NK-92 treated with Interleukin-12 subunit alpha and Interleukin-12 subunit beta, amount 100 ng/mL, for 24 hours (cell line): ENCODE data around the gene CGB2.
"Not testable (repeated sequence)": the region's sequence is repeated elsewhere in the genome, so short reads cannot be mapped to it uniquely, and the experiment has no call there.

Source experiments
- DNase-seq: peaks from one replicate; lab custom pipeline; 2025; lab: John Stamatoyannopoulos, UW

CGB2 gene

DNA sequence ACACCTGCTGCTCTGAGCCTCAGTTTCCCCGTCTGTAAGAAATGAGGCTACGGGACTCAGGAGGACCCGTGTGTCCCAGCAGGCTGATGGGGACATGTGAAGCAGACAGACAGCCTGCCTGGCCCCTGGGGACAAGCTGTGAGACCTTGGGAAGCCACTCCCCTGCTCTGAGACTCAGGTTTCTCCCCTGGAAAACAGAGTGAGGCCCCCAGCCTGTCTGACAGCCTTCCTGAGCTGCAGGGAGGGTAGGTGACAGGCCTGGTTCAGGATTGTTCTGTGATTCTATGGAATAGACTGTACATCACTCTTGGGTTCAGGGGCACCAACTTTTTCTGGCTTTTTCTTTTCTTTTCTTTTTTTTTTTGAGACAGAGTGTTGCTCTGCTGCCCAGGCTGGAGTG lies 35.9 kb downstream of the CGB2 start:
- no peak for DNase-seq

DNA sequence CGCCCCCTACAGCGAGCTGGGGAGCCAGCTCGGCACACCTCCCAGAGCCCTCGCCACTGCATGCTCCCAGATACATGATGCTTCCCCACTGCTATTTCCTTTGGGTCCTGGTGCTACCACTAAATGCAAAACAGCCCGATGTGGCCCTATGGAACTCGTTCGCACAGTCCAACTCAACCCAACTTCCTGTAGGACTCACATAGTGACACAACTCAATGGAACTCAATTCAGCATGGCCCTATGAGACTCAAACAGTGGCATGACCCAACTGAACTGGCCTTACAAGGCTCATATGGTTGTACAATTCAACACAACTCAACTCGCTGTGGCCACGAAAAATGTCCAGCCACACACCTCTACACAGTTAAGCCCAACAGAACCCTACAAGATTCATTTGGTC lies 37.3 kb downstream of the CGB2 start:
- no peak for DNase-seq

DNA sequence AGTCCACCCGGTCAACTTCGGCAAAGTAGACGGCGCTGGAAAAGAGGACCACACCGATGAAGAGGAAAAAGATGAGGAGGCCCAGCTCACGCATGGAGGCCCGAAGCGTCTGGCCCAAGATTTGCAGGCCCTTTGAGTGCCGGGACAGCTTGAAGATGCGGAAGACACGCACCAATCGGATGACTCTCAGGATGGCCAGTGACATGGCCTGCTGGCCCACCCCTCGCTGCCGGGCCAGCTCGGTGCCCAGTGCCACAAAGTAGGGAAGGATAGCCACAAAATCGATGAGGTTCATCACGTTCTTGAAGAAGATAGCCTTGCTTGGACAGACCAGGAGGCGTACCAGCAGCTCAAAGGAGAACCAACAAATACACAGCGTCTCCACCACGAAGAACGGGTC lies 38.7 kb downstream of the CGB2 start:
- DNase-seq, result no peak

DNA sequence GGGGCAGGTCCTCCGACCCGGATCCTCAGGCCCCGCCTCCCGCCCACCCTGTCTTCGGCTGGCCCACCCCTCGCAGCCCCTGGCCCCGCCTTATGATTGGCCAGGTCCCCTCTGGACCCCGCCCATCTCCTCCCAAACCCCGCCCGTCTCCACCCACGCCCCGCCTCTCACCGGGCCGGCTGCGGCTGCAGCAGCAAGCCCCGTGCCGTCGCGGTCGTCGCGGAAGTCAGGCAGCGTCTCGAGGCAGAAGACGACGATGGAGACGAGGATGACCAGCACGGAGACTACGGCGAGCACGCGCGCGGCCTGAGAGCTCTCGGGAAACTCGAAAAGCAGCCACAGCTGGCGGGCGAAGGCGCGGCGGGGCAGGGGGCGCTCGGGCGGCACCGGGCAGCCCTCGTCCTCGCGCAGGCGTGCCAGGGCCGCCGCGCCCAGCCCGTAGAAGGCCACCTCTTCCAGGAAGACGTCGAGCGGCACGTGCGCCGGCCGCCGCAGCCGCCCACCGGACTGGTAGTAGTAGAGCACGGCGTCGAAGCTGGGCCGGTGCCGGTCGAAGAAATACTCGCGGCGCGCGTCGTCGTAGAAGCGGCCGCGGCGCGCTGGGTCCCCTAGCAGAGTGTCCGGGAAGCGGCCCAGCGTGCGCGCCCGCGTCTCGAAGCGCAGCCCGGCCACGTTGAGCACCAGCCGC lies 40.3 kb downstream of the CGB2 start:
- no peak for DNase-seq

DNA sequence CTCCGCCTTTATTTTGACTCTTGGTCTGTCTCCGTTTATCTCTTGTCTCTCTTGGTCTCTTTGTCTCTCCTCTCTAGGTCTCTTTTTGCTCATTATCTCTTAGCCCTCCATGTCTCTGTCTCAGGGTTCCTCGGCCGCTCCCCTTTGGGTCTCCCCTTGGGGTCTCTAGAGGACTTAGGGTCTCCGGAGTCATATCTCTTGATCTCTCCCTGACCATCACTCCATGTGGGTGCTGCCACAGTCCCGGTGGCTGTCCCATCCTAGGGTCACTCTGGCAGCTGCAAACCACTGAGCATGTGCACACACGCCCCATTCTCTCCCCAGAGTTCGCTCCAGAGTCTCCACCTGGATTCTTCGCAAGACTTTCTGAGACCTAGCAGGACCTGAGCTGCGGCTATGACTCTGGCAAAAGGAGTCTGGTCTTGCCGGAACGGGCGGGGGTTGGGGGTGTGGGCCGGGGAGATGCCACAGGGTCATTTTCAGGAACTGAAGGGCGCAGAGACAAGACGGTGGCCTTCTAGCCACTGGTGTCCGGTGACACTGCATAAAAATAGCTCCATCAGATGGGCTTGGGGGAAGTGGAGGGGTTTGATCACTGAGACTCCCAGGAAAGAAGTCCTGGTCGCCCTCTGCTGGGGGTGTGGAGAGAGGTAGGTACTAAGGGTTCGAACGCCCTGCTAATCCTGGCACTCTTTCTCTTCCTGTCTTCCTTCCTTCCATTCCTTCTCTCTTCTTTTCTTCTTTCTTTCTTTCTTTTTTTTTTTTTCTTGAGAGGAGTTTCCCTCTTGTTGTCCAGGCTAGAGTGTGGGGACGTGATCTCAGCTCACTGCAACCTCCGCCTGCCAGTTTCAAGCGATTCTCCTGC lies 42.1 kb downstream of the CGB2 start:
- DNase-seq, result no peak

DNA sequence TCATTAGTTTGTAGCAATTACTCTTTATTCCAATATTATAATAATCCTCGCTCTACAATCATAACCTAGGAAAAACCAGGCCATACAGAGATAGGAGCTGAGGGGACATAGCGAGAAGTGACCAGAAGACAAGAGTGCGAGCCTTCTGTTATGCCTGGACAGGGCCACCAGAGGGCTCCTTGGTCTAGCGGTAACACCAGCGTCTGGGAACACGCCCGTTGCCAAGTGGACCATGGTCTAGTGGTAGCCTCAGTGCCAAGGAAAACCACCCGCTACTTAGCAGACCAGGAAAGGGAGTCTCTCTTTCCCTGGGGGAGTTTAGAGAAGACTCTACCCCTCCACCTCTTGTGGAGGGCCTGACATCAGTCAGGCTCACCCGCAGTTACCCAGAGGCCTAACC lies 43.2 kb downstream of the CGB2 start:
- not testable (repeated sequence) for DNase-seq

DNA sequence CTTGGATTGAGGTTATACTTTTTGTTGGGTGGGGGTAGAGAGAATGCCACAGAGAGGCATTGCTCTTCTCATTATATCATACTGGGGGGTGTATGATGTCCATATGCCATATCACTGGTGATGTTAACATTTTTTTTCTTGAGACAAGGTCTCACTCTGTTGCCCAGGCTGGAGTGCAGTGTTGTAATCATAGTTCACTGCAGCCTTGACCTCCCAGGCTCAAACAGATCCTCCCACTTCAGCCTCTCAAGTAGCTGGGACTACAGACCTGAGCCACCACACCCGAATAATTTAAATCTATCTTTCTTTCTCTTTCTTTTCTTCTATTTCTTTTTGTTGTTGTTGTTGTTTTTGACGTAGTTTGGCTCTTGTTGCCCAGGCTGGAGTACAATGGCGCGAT lies 48.7 kb downstream of the CGB2 start:
- no peak for DNase-seq

DNA sequence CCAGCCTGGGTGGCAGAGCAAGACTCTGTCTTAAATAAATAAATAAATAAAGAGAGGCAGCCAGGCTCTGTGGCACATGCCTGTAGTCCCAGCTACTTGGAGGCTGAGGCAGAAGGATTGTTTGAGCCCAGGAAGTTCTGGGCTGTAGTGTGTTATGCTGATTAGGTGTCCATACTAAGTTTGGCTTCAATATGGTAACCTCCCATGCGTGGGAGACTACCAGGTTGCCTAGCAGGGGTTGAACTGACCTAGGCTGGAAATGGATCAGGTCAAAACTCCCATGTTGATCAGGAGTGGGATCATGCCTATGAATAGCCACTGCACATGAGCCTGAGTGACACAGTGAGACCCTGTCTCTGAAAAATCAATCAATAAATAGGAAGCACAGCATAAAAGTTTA lies 49.6 kb downstream of the CGB2 start:
- DNase-seq, result no peak
